A673 (cell line): ENCODE results near the gene CCDC88C.

ENCODE experiments used
- EZH2 ChIP-seq: fragments of 200-600 bp; sonication (generic); IDR thresholded peaks from 2 replicates; pipeline ENCODE4 v1.6.1; 2017; ENCODE audit warnings: borderline replicate concordance, low read depth, mild to moderate bottlenecking, mixed read lengths, antibody characterized with exemption, low read length; ENCODE audit not compliant: poor library complexity, severe bottlenecking
- TF ChIP-seq, protein P1 (sequence below): fragments of 300-800, 200-600 bp; sonication (generic); conservative IDR thresholded peaks from 2 replicates; pipeline ENCODE4 v1.5.1; 2017; ENCODE audit warnings: low read depth, mild to moderate bottlenecking, antibody characterized with exemption, low read length, moderate library complexity, mixed read lengths

DNA sequence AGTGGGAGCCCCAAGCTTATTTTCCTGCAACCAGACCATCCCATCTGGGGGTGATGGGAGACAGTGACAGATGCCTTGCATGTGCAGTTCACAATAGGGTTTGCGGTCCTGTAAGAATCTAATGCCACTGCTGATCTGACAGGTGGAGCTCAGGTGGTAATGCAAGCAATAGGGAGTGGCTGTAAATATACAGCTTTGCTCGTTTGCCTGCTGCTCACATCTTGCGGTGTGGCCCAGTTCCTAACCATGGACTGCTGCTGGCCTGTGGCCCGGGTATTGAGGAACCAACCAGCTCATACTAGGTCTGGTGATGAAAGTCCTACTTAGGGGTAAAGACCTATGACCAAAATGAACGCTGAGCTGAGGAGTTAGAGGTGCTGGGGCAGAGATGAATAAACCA, 36.1 kb upstream of the CCDC88C start:
- TF ChIP-seq, protein P1, sequence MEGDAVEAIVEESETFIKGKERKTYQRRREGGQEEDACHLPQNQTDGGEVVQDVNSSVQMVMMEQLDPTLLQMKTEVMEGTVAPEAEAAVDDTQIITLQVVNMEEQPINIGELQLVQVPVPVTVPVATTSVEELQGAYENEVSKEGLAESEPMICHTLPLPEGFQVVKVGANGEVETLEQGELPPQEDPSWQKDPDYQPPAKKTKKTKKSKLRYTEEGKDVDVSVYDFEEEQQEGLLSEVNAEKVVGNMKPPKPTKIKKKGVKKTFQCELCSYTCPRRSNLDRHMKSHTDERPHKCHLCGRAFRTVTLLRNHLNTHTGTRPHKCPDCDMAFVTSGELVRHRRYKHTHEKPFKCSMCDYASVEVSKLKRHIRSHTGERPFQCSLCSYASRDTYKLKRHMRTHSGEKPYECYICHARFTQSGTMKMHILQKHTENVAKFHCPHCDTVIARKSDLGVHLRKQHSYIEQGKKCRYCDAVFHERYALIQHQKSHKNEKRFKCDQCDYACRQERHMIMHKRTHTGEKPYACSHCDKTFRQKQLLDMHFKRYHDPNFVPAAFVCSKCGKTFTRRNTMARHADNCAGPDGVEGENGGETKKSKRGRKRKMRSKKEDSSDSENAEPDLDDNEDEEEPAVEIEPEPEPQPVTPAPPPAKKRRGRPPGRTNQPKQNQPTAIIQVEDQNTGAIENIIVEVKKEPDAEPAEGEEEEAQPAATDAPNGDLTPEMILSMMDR: no peak
- no peak for TF ChIP-seq EZH2
